Uterus (tissue), 4 donors: ENCODE results near the gene TRIM15. TPM values are rescaled to one million over a fixed set of nuclear protein-coding genes. Genes with fewer than 3 reads are reported as not detected.

ENCODE experiments used
- DNase-seq, 2 donors: peaks; one replicate each; pipeline ENCODE4 v3.0.0-alpha.2; 2019 to 2020
- H3K27ac ChIP-seq, 2 donors: fragments of 200-600 bp; sonication (generic); 1 replicate in 1 of 2; 2 replicates in 1 of 2; pipeline ENCODE4 v1.5.1; 2016 to 2018
- H3K27me3 ChIP-seq, 2 donors: fragments of 200-600 bp; sonication (generic); one replicate each; pipeline ENCODE4 v1.5.1; 2018 to 2019; ENCODE audit warnings: control low read depth in 1 of 2
- H3K36me3 ChIP-seq, 2 donors: fragments of 200-600 bp; sonication (generic); one replicate each; pipeline ENCODE4 v1.5.1; 2019; ENCODE audit warnings: control low read depth in 1 of 2
- H3K4me1 ChIP-seq, 2 donors: fragments of 200-600 bp; sonication (generic); one replicate each; pipeline ENCODE4 v1.5.1; 2018 to 2019; ENCODE audit warnings: control low read depth in 1 of 2
- H3K4me3 ChIP-seq, 2 donors: fragments of 200-600 bp; sonication (generic); 1 replicate in 1 of 2; 2 replicates in 1 of 2; pipeline ENCODE4 v1.5.1; 2018 to 2019; ENCODE audit warnings: mild to moderate bottlenecking in 1 of 2
- H3K9me3 ChIP-seq, 2 donors: fragments of 200-600 bp; sonication (generic); one replicate each; pipeline ENCODE4 v1.5.1; 2019; ENCODE audit warnings: control low read depth in 1 of 2
- POLR2A ChIP-seq, 2 donors: fragments of 450-650 bp; IDR thresholded peaks; one replicate each; pipeline ENCODE4 v1.6.1; 2016; ENCODE audit warnings: antibody characterized with exemption in 2 of 2, mild to moderate bottlenecking in 1 of 2, moderate library complexity in 1 of 2
- intact Hi-C: fragments of 100-400 bp; cut with DNase I; formaldehyde crosslinking; loops from one replicate; pipeline ENCODE4 v1.15.1; 2023; ENCODE audit warnings: low total_unique reads
- total RNA-seq, 4 donors: library from RNA; depleted of rRNA in 3 of 4; stranded (reverse); fragments of >200 nt in 3 of 4; gene quantifications; one replicate each; pipeline versions ENCODE4 v1.1.0 to v1.2.4, GENCODE V29; 2014 to 2023
- TF ChIP-seq, protein P1 (sequence below), 4 experiments: fragments of 200-600 bp in 2 of 4; fragments of 450-650 bp in 2 of 4; sonication (generic) in 2 of 4; IDR thresholded peaks; one replicate each; pipeline ENCODE4 v1.5.1; 2016 to 2019; ENCODE audit warnings: antibody characterized with exemption in 4 of 4, mild to moderate bottlenecking in 2 of 4, moderate library complexity in 1 of 4
- donor health status: DM: yes; HTN: yes; CAD: no.

Gene TRIM15
- total RNA-seq, 4 donors from 2014 or later: not detected

DNA sequence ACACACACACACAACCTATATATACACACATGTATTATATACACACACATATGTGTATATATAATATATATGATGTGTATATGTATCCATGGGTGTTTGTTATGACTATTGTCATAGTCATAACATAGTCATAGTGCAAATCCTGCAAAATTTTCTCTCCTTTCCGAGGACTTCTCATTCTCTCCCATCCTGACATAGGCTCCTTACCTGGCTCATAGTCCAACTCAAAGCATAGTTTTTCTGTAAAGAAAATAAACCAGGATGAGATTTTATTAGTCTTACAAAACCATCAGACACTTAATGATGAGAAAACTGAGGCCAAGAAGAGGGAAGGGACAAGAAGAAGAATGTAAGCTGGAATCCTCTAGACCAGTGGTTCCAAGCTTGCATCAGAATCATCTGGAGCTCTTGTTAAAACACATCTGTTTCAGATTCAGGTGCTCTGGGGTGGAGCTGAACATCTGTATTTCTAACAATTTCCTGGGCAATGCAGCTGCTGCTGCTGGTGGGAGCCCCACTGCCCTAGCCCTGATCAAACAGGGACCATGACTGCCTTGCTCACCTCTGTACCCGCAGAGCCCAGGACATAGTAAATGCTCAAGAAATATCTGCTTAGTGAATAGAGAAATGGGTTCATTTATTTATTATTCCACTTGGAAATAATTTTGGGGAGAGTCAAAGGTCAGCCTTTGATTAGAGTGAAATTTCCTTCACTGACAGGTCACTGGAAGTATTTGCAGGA, 7.7 kb upstream of the TRIM15 start:
- Histone ChIP-seq H3K27me3 (peaks cover 0 to 4% of the 10 kb centered on the region in 2 donors), H3K9me3 (no peaks in the 10 kb centered on the region), H3K36me3 (no peaks in the 10 kb centered on the region), H3K27ac (no peak overlapping the region), H3K4me3 (no peak overlapping the region), H3K4me1 (no peaks in the 10 kb centered on the region)
- intact Hi-C loops: no loop called here
- no peak for DNase-seq
- TF ChIP-seq, protein P1, sequence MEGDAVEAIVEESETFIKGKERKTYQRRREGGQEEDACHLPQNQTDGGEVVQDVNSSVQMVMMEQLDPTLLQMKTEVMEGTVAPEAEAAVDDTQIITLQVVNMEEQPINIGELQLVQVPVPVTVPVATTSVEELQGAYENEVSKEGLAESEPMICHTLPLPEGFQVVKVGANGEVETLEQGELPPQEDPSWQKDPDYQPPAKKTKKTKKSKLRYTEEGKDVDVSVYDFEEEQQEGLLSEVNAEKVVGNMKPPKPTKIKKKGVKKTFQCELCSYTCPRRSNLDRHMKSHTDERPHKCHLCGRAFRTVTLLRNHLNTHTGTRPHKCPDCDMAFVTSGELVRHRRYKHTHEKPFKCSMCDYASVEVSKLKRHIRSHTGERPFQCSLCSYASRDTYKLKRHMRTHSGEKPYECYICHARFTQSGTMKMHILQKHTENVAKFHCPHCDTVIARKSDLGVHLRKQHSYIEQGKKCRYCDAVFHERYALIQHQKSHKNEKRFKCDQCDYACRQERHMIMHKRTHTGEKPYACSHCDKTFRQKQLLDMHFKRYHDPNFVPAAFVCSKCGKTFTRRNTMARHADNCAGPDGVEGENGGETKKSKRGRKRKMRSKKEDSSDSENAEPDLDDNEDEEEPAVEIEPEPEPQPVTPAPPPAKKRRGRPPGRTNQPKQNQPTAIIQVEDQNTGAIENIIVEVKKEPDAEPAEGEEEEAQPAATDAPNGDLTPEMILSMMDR (IDR thresholded peaks at IDR 0.05): no peak
- no peak for TF ChIP-seq POLR2A (IDR thresholded peaks at IDR 0.05)

DNA sequence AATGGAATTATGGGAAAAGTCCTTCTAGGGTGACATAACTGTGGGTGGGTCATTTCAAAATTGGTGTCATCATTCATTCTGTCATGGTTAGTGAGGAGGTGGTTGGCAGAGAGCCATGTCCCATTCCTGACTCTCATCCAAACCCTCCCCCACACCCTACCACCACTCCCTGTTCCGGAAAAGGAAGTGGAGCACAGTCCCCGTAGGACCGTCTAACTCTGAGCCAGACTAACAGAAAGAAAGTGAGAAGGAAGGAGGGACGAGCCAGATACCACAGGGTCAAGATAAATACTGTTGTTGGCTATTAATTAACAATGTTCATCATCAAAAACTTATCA, 7.1 kb upstream of the TRIM15 start:
- peaks cover 0 to 4% of the 10 kb centered on the region in 2 donors for H3K27me3 ChIP-seq
- no peak for TF ChIP-seq POLR2A (IDR thresholded peaks at IDR 0.05)
- TF ChIP-seq, protein P1 (IDR thresholded peaks at IDR 0.05): no peak
- peak in 1 of 2 donors; percentile 29 for DNase-seq
- H3K4me3 ChIP-seq: no peak overlapping the region
- no peaks in the 10 kb centered on the region for H3K36me3 ChIP-seq
- H3K9me3 ChIP-seq: no peaks in the 10 kb centered on the region
- intact Hi-C loops: no loop called here
- H3K27ac ChIP-seq: no peak overlapping the region
- H3K4me1 ChIP-seq: no peaks in the 10 kb centered on the region

DNA sequence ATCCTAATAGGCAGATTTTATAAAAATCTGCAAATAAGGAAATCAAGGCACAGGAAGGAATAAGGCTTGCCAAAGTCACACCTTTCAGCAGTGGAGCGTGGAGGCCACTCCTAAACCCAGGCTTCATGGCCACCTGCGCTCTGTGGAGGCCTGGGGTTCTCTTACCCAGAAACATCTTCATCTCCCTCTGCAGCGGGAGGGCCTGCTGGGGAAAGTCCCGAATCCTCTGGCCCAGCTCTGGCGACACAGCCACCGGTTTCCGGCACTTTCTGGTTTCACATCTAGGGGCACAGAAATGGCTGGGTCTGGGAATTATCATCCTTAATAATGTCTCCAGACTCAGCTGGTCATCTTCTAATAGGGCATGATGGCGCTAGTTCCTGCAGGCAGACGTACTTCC, 6.6 kb upstream of the TRIM15 start:
- H3K4me1 ChIP-seq: no peaks in the 10 kb centered on the region
- H3K36me3 ChIP-seq: no peaks in the 10 kb centered on the region
- intact Hi-C loops: no loop called here
- no peak for DNase-seq
- peaks cover 0 to 4% of the 10 kb centered on the region in 2 donors for H3K27me3 ChIP-seq
- H3K27ac ChIP-seq: no peak overlapping the region
- TF ChIP-seq POLR2A (IDR thresholded peaks at IDR 0.05): no peak
- TF ChIP-seq, protein P1 (IDR thresholded peaks at IDR 0.05): no peak
- no peak overlapping the region for H3K4me3 ChIP-seq
- H3K9me3 ChIP-seq: no peaks in the 10 kb centered on the region

DNA sequence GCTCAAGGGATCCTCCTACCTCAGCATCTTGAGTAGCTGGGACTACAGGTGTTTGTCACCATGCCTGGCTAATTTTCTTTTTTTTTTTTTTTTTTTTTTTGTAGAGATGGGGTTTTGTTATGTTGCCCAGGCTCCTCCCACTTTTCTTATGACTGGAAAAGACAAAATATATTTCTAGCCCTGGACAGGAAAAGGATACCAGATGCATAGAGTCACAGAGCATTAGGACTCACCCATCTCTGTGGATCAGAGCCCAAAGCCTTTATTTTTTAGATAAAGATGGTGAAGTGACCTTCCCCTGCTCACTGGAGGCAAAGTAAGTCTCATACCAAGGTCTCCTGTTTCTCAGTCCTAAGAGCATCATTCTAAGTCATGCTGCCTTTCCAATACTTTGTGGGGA, 5.8 kb upstream of the TRIM15 start:
- H3K4me3 ChIP-seq: no peak overlapping the region
- no peaks in the 10 kb centered on the region for H3K4me1 ChIP-seq
- intact Hi-C loops: no loop called here
- no peaks in the 10 kb centered on the region for H3K9me3 ChIP-seq
- H3K27ac ChIP-seq: no peak overlapping the region
- no peak for DNase-seq
- no peaks in the 10 kb centered on the region for H3K36me3 ChIP-seq
- TF ChIP-seq POLR2A (IDR thresholded peaks at IDR 0.05): no peak
- TF ChIP-seq, protein P1 (IDR thresholded peaks at IDR 0.05): no peak
- peaks cover 0 to 4% of the 10 kb centered on the region in 2 donors for H3K27me3 ChIP-seq

DNA sequence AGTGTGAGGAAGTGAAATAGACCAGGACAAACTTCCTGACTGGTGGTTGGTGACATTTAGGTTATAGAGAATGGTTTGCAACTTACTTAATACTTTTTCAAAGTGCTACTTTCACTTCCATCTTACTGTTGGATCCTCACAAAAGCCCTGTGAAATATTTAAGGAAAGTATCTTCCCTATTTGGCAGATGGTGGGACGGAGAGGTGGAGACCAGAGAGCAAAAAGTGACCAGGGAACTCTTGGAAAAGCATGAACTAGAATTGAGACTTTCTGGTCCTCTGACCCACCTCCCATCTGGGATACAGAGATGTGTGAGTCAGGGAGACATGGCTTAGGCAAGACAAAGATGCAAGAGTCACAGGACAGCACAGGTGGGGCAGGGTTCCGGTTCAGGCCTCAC, 5.3 kb upstream of the TRIM15 start:
- TF ChIP-seq POLR2A (IDR thresholded peaks at IDR 0.05): no peak
- TF ChIP-seq, protein P1 (IDR thresholded peaks at IDR 0.05): no peak
- peaks cover 0 to 4% of the 10 kb centered on the region in 2 donors for H3K27me3 ChIP-seq
- intact Hi-C loops: no loop called here

More for the DNA sequence above, 5.3 kb upstream of the TRIM15 start:
- DNase-seq: no peak
- Histone ChIP-seq H3K4me1 (no peaks in the 10 kb centered on the region), H3K27ac (no peak overlapping the region), H3K4me3 (no peak overlapping the region), H3K9me3 (no peaks in the 10 kb centered on the region), H3K36me3 (no peaks in the 10 kb centered on the region)
